Superior temporal gyrus (tissue), 1 donor: ENCODE data around the gene KRT79.
"Not testable (repeated sequence)": the region's sequence is repeated elsewhere in the genome, so short reads cannot be mapped to it uniquely, and the experiment has no call there.

Source experiments
- DNase-seq: peaks from one replicate; pipeline ENCODE4 v3.0.0-alpha.2; 2016; ENCODE audit errors: extremely low spot score

The KRT79 gene

GRCh38 chr12:52833922-52834726, at the start of gene KRT79:
TSS of gene KRT79 (minus strand) at chr12:52834311. CDS start at chr12:52834260, 51 bp downstream.
- no peak for DNase-seq

GRCh38 chr12:52880499-52880898, 46.4 kb upstream of the KRT79 start:
- not testable (repeated sequence) for DNase-seq

- peak; percentile 95 for DNase-seq
These were observed 45.6 kb upstream of the KRT79 start for GRCh38 chr12:52879394-52880351.

GRCh38 chr12:52878507-52879393, 44.6 kb upstream of the KRT79 start:
- no peak for DNase-seq

- no peak for DNase-seq
These were observed 43.1 kb upstream of the KRT79 start for GRCh38 chr12:52877242-52877641.

- no peak for DNase-seq
These were observed 42.3 kb upstream of the KRT79 start for GRCh38 chr12:52876372-52876771.

- DNase-seq = no peak
These were observed 40.7 kb upstream of the KRT79 start for GRCh38 chr12:52874573-52875435.

- no peak for DNase-seq
These were observed 39.9 kb upstream of the KRT79 start for GRCh38 chr12:52873832-52874572.

GRCh38 chr12:52873513-52873831, 39.4 kb upstream of the KRT79 start:
- no peak for DNase-seq

GRCh38 chr12:52872644-52873389, 38.7 kb upstream of the KRT79 start:
- DNase-seq = no peak

- DNase-seq = no peak
These were observed 37.4 kb upstream of the KRT79 start for GRCh38 chr12:52871291-52872039.

GRCh38 chr12:52870361-52871290, 36.5 kb upstream of the KRT79 start:
- DNase-seq = peak; percentile 47

- no peak for DNase-seq
These were observed 33.5 kb upstream of the KRT79 start for GRCh38 chr12:52867642-52868041.

- DNase-seq = no peak
These were observed 33.0 kb upstream of the KRT79 start for GRCh38 chr12:52867152-52867551.

- peak; percentile 72 for DNase-seq
These were observed 31.2 kb upstream of the KRT79 start for GRCh38 chr12:52865090-52865944.

- DNase-seq = no peak
These were observed 27.9 kb upstream of the KRT79 start for GRCh38 chr12:52862023-52862422.

GRCh38 chr12:52861511-52861910, 27.4 kb upstream of the KRT79 start:
- no peak for DNase-seq
